Bronchial epithelial cell (primary cell): Measurements from ENCODE around the gene SLC1A4. TPM values are rescaled to one million over a fixed set of nuclear protein-coding genes. Genes with fewer than 3 reads are reported as not detected.

Experiments
- DNase-seq: peaks from one replicate; pipeline ENCODE4 v3.0.0-alpha.2; 2010; ENCODE audit warnings: low read depth
- FAIRE-seq: peaks from 2 replicates; lab custom pipeline; 2011; peaks lifted over from hg19 to GRCh38; lab: Jason Lieb, UNC
- H3K27me3 ChIP-seq: 2 replicates; pipeline ENCODE4 v1.5.1; 2011; ENCODE audit warnings: low read length; ENCODE audit not compliant: control insufficient read depth, insufficient read depth
- H3K36me3 ChIP-seq: 2 replicates; pipeline ENCODE4 v1.5.1; 2011; ENCODE audit warnings: low read length; ENCODE audit not compliant: control insufficient read depth, insufficient read depth
- H3K4me3 ChIP-seq: 2 replicates; pipeline ENCODE4 v1.5.1; 2011; ENCODE audit warnings: mild to moderate bottlenecking, low read depth, low read length, control low read depth
- total RNA-seq: library from RNA; depleted of rRNA; stranded (reverse); fragments of >200 nt; gene quantifications from 2 replicates; pipeline ENCODE4 v1.2.1, GENCODE V29; 2014
- TF ChIP-seq, protein P1 (sequence below): IDR thresholded peaks from 2 replicates; pipeline ENCODE4 v1.5.1; 2011; ENCODE audit warnings: mild to moderate bottlenecking, moderate library complexity, low read length, control low read depth, inconsistent platforms; ENCODE audit not compliant: insufficient read depth, severe bottlenecking

Gene SLC1A4
- total RNA-seq, 1 donor from 2014 or later, result 26.3 TPM

DNA sequence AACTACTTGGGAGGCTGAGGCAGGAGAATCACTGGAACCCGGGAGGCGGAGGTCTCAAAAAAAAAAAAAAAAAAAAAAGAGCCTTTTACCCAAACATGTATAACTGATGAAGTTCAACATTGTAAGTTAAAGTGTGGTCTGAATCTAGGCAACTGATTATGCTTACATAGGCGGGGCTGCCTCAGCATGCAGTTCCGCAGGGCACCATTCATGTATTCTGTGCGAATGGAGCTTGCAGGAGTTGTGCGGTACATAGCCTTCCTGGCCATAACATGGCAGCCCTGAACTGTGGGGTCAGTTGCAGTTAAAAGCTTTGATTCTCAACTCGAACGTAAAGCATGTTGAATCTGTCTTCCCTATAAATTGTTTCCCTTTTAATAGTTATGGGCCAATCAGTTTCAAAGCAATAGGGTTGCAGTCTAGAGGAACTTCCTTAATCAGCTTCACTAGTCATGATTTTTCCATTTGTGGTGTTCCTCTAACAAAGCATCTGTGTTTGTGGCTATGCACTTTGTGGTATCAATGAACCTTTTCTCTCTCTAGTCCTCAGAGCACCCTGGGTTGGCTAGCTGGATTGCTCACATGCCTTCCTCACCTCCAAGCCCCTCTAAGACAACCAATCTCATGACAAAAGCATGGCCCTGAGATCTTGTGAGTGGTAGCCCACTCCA is 36.4 kb downstream of the SLC1A4 start:
- TF ChIP-seq, protein P1, sequence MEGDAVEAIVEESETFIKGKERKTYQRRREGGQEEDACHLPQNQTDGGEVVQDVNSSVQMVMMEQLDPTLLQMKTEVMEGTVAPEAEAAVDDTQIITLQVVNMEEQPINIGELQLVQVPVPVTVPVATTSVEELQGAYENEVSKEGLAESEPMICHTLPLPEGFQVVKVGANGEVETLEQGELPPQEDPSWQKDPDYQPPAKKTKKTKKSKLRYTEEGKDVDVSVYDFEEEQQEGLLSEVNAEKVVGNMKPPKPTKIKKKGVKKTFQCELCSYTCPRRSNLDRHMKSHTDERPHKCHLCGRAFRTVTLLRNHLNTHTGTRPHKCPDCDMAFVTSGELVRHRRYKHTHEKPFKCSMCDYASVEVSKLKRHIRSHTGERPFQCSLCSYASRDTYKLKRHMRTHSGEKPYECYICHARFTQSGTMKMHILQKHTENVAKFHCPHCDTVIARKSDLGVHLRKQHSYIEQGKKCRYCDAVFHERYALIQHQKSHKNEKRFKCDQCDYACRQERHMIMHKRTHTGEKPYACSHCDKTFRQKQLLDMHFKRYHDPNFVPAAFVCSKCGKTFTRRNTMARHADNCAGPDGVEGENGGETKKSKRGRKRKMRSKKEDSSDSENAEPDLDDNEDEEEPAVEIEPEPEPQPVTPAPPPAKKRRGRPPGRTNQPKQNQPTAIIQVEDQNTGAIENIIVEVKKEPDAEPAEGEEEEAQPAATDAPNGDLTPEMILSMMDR, result no peak
- FAIRE-seq (no peak), DNase-seq (no peak)
- peaks cover 2% of the 10 kb centered on the region for H3K36me3 ChIP-seq
- no peak overlapping the region for H3K4me3 ChIP-seq
- H3K27me3 ChIP-seq, result peaks cover 3% of the 10 kb centered on the region

DNA sequence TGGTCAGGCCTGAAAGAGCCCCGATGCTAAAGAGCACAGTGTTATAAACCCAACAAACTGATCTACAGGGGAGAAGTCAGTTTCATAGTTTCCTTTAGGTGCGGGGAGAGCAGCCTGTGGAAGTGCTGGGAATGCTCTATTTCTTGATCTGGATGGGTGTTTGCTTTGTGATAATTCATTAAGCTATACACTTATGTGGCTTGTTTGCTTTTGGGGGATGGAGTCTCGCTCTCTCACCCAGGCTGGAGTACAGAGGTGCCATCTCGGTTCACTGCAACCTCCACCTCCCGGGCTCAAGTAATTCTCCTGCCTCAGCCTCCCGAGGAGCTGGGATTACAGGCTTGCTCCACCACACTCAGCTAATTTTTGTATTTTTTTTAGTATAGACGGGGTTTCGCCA is 37.0 kb downstream of the SLC1A4 start:
- DNase-seq (no peak), FAIRE-seq (no peak)
- Histone ChIP-seq H3K4me3 (no peak overlapping the region), H3K27me3 (peaks cover 4% of the 10 kb centered on the region), H3K36me3 (peaks cover under 1% of the 10 kb centered on the region)
- TF ChIP-seq, protein P1, result no peak

DNA sequence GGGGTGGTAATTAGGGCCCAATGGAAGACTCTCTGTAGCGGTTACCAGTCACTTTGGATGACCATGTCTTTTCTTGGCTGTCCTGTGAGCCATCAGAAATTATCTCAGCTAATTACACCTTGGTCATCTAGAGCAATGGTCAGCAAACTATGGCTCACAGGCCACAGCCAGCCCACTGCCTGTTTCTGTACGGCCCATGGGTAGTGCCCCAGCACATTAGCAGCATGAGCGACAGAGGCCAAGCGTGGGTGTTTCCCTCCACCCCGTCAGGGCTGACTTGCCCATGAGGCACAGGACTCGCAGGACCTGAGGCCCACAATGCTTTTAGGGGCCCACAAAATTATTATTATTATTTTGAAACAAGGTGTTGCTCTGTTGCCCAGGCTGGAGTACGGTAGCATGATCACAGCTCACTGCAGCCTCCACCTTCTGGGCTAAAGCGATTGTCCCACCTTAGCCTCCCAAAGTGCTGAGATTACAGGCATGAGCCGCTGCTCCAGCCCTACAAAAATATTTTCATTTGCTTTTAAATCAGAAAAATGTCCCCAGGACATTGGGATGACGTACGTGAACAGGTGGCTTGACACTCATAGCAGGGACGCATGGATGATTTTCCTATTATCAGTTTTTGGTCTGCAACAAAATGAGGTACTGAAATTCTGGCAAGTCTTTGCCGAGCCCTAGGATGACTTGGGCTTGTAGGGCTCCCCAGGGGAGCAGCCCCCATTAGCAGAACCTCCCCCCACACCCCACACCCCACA is 37.7 kb downstream of the SLC1A4 start:
- FAIRE-seq, result no peak
- Histone ChIP-seq H3K27me3 (peaks cover 4% of the 10 kb centered on the region), H3K36me3 (no peaks in the 10 kb centered on the region), H3K4me3 (no peak overlapping the region)
- DNase-seq, result no peak
- TF ChIP-seq, protein P1, result no peak

DNA sequence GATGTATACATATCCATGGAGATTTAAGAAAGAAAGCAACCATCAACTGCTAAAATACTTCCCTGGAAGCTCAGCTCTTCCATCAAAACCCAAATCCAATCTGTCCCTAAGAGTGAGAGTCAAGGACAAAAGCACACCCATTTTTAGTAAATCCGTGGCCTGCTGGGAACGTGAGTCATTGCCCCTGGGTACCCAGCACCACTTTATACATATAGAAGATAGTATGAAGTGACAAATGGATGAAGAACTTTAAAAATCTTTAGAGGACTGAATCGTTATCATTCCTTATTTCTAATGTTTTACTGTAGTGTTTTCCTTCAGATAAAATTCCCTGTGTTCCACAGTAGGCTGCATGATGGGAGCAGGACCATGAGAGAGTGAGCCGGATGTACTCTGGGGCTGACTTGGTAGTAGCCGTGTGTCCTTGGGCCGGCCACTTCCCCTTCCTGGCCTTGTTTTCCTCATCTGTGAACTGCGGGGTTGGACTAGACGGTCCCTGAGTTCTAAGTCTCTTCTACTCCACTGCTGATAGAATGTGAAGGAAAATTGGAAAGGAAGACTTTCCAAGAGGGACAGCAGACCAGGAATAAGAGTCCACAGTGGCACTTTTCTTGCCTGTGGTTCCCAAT is 38.5 kb downstream of the SLC1A4 start:
- TF ChIP-seq, protein P1, result no peak

DNA sequence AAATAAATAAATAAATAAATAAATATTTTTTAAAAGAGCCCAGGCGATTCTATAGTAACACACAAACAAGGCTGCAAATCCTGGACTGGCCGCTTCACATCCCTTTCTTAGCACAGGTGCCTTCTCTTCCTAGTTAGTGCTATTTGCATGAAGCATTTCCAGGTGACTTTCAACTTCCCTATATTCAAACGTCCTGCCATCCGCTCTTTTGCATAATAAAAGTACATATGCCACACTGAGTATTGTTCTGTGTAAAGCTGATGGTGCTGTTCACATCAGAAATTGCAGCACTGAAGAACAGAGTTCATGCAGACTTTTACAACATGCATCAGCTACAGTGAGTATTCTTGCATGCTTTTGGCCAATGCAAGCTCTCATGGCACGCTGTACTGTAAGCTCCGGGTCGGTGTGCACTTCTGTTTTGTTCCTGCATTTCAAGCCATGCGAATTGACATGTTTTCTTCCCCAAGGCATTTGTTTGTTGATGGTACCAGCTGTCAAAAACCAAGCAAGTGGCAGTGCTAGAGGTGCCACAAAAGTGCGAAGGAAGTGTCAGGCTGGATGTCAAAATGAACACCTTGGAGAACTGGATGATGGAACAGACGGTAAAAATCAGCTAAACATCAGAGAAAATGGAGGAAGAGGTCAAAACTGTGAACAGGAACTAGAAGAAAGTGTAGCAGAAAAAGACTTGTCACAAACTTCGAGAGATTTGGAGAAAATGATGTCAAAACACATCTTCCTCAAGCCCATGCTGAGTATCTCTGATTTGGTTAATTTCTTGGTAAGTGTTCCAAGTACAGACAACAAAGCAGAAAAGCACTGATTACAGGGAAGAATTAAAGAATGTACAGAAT is 41.5 kb downstream of the SLC1A4 start:
- H3K4me3 ChIP-seq, result no peak overlapping the region
- no peak for DNase-seq
- H3K27me3 ChIP-seq, result peaks cover 4% of the 10 kb centered on the region
- TF ChIP-seq, protein P1, result no peak
- FAIRE-seq, result no peak
- H3K36me3 ChIP-seq, result no peaks in the 10 kb centered on the region

More for the DNA sequence above, 38.5 kb downstream of the SLC1A4 start:
- H3K4me3 ChIP-seq, result no peak overlapping the region
- H3K36me3 ChIP-seq, result no peaks in the 10 kb centered on the region
- peaks cover 4% of the 10 kb centered on the region for H3K27me3 ChIP-seq
- DNase-seq, result no peak
- no peak for FAIRE-seq
